Measurements from ENCODE around the gene RGS7.
"Not testable (repeated sequence)": the region's sequence is repeated elsewhere in the genome, so short reads cannot be mapped to it uniquely, and the experiment has no call there.

The RGS7 gene

DNA sequence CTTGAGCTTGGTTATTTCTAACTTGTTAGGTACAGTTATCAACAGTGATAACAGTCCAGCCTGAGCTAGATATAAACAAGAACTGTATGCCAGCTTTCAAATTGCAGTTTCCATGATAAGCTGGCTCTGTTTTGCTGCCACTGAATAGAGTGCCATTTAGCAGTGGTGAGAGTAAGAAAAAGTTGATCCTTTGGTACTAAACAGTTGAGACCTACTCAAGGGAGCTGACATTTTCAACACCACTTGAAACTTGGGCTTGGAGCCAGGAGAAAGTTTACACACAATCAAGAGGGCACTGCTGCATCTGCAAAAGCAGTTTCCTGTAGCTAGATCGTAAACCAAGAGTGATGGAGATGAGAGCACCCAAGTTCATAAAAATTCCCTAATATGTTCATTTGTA lies 131.3 kb downstream of the RGS7 start:
- Histone ChIP-seq H3K9me3 (ENCODE audit: control insufficient read depth, low read depth, low read length) (no peaks in the 10 kb centered on the region), H3K9ac (ENCODE audit: low read length) (no peak overlapping the region), H3K4me3 (ENCODE audit: low read length) (no peak overlapping the region), H3K4me1 (ENCODE audit: control insufficient read depth, low read depth, low read length) (peaks cover 8% of the 10 kb centered on the region), H3K27ac (ENCODE audit: low read length) (no peak overlapping the region), H3K27me3 (ENCODE audit: control insufficient read depth, insufficient read depth, low read length) (no peaks in the 10 kb centered on the region), H3K36me3 (ENCODE audit: control insufficient read depth, low read depth, low read length) (no peaks in the 10 kb centered on the region)

DNA sequence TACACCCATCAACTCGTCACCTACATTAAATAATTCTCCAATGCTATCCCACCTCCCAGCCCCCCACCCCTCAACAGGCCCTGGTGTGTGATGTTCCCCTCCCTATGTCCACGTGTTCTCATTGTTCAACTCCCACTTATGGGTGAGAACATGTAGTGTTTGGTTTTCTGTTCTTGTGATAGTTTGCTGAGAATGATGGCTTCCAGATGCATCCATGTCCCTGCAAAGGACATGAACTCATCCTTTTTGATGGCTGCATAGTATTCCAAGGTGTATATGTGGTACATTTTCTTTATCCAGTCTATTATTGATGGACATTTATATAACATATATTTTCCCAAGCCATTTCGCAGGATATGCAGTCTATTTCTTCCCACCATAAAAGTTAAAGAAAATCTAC lies 132.8 kb downstream of the RGS7 start:
- H3K9me3 ChIP-seq (ENCODE audit: control insufficient read depth, low read depth, low read length); H3K27me3 ChIP-seq (ENCODE audit: control insufficient read depth, insufficient read depth, low read length); H3K36me3 ChIP-seq (ENCODE audit: control insufficient read depth, low read depth, low read length); H3K4me3 ChIP-seq (ENCODE audit: low read length); H3K9ac ChIP-seq (ENCODE audit: low read length); H3K27ac ChIP-seq (ENCODE audit: low read length): not testable (repeated sequence)
- H3K4me1 ChIP-seq (ENCODE audit: control insufficient read depth, low read depth, low read length), result peaks cover 19% of the 10 kb centered on the region

GRCh38 chr1:241222813-241223212 lies 134.2 kb downstream of the RGS7 start:
- not testable (repeated sequence) for H3K4me3 ChIP-seq (ENCODE audit: low read length); H3K9me3 ChIP-seq (ENCODE audit: control insufficient read depth, low read depth, low read length); H3K27me3 ChIP-seq (ENCODE audit: control insufficient read depth, insufficient read depth, low read length); H3K27ac ChIP-seq (ENCODE audit: low read length); H3K36me3 ChIP-seq (ENCODE audit: control insufficient read depth, low read depth, low read length); H3K9ac ChIP-seq (ENCODE audit: low read length)
- peaks cover 19% of the 10 kb centered on the region for H3K4me1 ChIP-seq (ENCODE audit: control insufficient read depth, low read depth, low read length)

- Histone ChIP-seq H3K9ac (ENCODE audit: low read length) (no peak overlapping the region), H3K27me3 (ENCODE audit: control insufficient read depth, insufficient read depth, low read length) (no peaks in the 10 kb centered on the region), H3K4me1 (ENCODE audit: control insufficient read depth, low read depth, low read length) (peaks cover 12% of the 10 kb centered on the region), H3K27ac (ENCODE audit: low read length) (no peak overlapping the region), H3K36me3 (ENCODE audit: control insufficient read depth, low read depth, low read length) (no peaks in the 10 kb centered on the region), H3K9me3 (ENCODE audit: control insufficient read depth, low read depth, low read length) (no peaks in the 10 kb centered on the region), H3K4me3 (ENCODE audit: low read length) (no peak overlapping the region)
Observed at GRCh38 chr1:241221319-241221718, 135.7 kb downstream of the RGS7 start.

- not testable (repeated sequence) for H3K27me3 ChIP-seq (ENCODE audit: control insufficient read depth, insufficient read depth, low read length); H3K9me3 ChIP-seq (ENCODE audit: control insufficient read depth, low read depth, low read length); H3K36me3 ChIP-seq (ENCODE audit: control insufficient read depth, low read depth, low read length); H3K9ac ChIP-seq (ENCODE audit: low read length); H3K4me3 ChIP-seq (ENCODE audit: low read length); H3K27ac ChIP-seq (ENCODE audit: low read length)
- peaks cover 11% of the 10 kb centered on the region for H3K4me1 ChIP-seq (ENCODE audit: control insufficient read depth, low read depth, low read length)
Observed at GRCh38 chr1:241220913-241221312, 136.1 kb downstream of the RGS7 start.

DNA sequence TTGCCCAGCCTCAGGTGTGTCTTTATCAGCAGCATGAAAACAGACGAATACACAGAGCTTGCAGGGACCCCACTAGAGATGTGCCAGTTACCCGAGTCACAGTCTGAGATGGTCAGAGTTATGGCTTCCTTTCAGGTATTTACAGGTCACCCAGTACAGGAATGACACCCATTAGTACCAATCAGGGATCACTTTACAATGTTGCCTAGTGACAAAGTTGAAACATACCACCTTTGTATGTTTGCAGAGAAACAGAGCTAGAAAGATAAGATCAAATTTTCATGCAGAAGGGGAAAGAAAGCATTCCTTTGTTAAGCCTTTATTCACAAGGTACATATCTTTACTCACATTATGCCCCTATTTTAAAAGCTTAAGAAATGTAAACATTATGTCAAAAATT lies 137.6 kb downstream of the RGS7 start:
- Histone ChIP-seq H3K27me3 (ENCODE audit: control insufficient read depth, insufficient read depth, low read length) (no peaks in the 10 kb centered on the region), H3K27ac (ENCODE audit: low read length) (no peak overlapping the region), H3K9me3 (ENCODE audit: control insufficient read depth, low read depth, low read length) (no peaks in the 10 kb centered on the region), H3K36me3 (ENCODE audit: control insufficient read depth, low read depth, low read length) (no peaks in the 10 kb centered on the region), H3K4me1 (ENCODE audit: control insufficient read depth, low read depth, low read length) (peaks cover 11% of the 10 kb centered on the region), H3K9ac (ENCODE audit: low read length) (no peak overlapping the region), H3K4me3 (ENCODE audit: low read length) (no peak overlapping the region)

- H3K27me3 ChIP-seq (ENCODE audit: control insufficient read depth, insufficient read depth, low read length), result no peaks in the 10 kb centered on the region
- no peak overlapping the region for H3K4me3 ChIP-seq (ENCODE audit: low read length)
- H3K36me3 ChIP-seq (ENCODE audit: control insufficient read depth, low read depth, low read length), result no peaks in the 10 kb centered on the region
- H3K9ac ChIP-seq (ENCODE audit: low read length), result no peak overlapping the region
- H3K9me3 ChIP-seq (ENCODE audit: control insufficient read depth, low read depth, low read length), result no peaks in the 10 kb centered on the region
- no peak overlapping the region for H3K27ac ChIP-seq (ENCODE audit: low read length)
- peaks cover 11% of the 10 kb centered on the region for H3K4me1 ChIP-seq (ENCODE audit: control insufficient read depth, low read depth, low read length)
Observed at GRCh38 chr1:241217516-241217915, 139.5 kb downstream of the RGS7 start.

DNA sequence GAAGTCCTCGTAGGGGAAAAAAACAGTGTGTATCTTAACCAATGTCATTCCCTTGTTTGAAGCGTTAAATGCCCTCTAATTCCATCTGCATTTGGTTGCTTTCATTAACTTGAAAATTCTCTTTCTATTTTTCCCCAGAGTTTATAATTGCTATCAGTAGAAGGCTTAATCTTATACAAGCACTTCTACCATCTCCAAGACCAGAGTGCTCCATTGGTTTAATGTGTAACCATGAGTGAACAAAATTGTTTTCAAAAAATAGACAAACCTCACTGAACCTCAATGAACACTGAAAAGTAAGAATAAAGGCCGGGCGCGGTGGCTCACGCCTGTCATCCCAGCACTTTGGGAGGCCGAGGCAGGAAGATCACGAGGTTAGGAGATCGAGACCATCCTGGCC lies 141.3 kb downstream of the RGS7 start:
- no peaks in the 10 kb centered on the region for H3K36me3 ChIP-seq (ENCODE audit: control insufficient read depth, low read depth, low read length)
- H3K27me3 ChIP-seq (ENCODE audit: control insufficient read depth, insufficient read depth, low read length), result no peaks in the 10 kb centered on the region
- H3K9ac ChIP-seq (ENCODE audit: low read length), result no peak overlapping the region
- no peak overlapping the region for H3K27ac ChIP-seq (ENCODE audit: low read length)
- no peak overlapping the region for H3K4me3 ChIP-seq (ENCODE audit: low read length)
- H3K4me1 ChIP-seq (ENCODE audit: control insufficient read depth, low read depth, low read length), result peaks cover 11% of the 10 kb centered on the region
- no peaks in the 10 kb centered on the region for H3K9me3 ChIP-seq (ENCODE audit: control insufficient read depth, low read depth, low read length)

DNA sequence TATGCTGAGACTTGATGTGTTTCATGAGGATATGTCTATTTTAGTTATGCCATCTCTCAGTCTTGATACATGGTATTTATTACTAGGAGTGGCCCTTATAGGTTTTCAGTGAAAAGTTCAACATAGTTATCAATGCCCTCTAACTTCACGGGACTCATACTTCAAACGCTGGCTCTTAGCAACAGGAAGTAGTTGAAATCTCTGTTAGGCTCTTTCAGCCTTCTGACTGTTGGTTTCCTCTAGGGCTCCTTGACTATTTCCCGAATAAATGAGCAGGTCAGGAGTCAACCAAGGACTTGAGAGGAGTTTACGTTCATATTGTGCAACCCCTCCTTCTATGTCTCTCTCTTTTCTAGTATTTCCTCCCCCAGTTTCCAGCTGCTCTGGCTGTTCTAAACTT lies 141.8 kb downstream of the RGS7 start:
- Histone ChIP-seq H3K27me3 (ENCODE audit: control insufficient read depth, insufficient read depth, low read length) (no peaks in the 10 kb centered on the region), H3K9me3 (ENCODE audit: control insufficient read depth, low read depth, low read length) (no peaks in the 10 kb centered on the region), H3K36me3 (ENCODE audit: control insufficient read depth, low read depth, low read length) (no peaks in the 10 kb centered on the region), H3K4me3 (ENCODE audit: low read length) (no peak overlapping the region), H3K4me1 (ENCODE audit: control insufficient read depth, low read depth, low read length) (peaks cover 9% of the 10 kb centered on the region), H3K9ac (ENCODE audit: low read length) (no peak overlapping the region), H3K27ac (ENCODE audit: low read length) (no peak overlapping the region)

- Histone ChIP-seq H3K4me3 (ENCODE audit: low read length) (no peak overlapping the region), H3K9me3 (ENCODE audit: control insufficient read depth, low read depth, low read length) (no peaks in the 10 kb centered on the region), H3K27me3 (ENCODE audit: control insufficient read depth, insufficient read depth, low read length) (no peaks in the 10 kb centered on the region), H3K4me1 (ENCODE audit: control insufficient read depth, low read depth, low read length) (peaks cover 4% of the 10 kb centered on the region), H3K9ac (ENCODE audit: low read length) (no peak overlapping the region), H3K27ac (ENCODE audit: low read length) (no peak overlapping the region), H3K36me3 (ENCODE audit: control insufficient read depth, low read depth, low read length) (no peaks in the 10 kb centered on the region)
Observed at GRCh38 chr1:241213139-241213538, 143.9 kb downstream of the RGS7 start.

DNA sequence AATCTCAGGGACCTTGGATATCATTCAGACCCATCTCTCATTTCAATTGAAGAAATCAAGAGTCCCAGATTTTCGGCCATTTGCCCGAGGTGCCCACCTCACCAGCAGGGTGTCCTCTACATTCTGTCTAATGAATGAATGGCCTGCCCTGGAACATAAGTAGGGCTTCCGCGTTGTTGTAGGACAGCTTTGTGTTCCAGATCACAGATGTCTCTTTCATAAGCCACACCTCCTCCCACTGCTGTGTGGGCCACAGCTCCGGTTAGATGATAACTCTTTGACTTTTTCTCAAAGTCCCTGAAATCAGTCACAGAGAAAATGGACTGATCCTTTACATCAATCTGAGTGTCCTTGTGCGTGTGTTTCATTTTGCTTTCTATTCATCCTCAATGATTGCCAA lies 144.4 kb downstream of the RGS7 start:
- Histone ChIP-seq H3K9me3 (ENCODE audit: control insufficient read depth, low read depth, low read length) (no peaks in the 10 kb centered on the region), H3K36me3 (ENCODE audit: control insufficient read depth, low read depth, low read length) (no peaks in the 10 kb centered on the region), H3K27me3 (ENCODE audit: control insufficient read depth, insufficient read depth, low read length) (no peaks in the 10 kb centered on the region), H3K4me3 (ENCODE audit: low read length) (no peak overlapping the region), H3K9ac (ENCODE audit: low read length) (no peak overlapping the region), H3K4me1 (ENCODE audit: control insufficient read depth, low read depth, low read length) (peaks cover 4% of the 10 kb centered on the region), H3K27ac (ENCODE audit: low read length) (no peak overlapping the region)

DNA sequence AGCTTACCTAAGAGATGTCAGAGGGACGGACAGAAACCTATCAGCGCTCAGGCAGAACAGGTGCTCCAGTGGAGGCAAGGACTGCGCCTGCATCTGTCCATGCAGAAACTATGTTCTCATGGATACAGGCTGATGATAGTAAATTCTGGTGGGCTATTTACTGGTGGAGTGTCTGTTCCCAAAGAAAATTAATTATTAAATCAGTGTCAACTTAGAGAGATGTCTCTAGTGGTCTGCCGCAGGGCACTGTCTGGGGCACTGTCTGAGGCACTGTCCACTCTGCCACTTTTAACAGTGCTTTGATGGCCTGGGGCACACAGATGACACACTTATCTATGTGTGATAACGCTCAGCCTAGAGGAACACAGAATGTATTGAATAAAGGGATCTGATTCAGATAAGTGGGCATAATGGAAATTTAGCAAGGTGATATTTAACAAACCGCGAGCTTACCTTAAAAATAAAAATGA lies 148.1 kb downstream of the RGS7 start:
- Histone ChIP-seq H3K4me3 (ENCODE audit: low read length) (no peak overlapping the region), H3K9ac (ENCODE audit: low read length) (no peak overlapping the region), H3K4me1 (ENCODE audit: control insufficient read depth, low read depth, low read length) (peaks cover 4% of the 10 kb centered on the region), H3K27ac (ENCODE audit: low read length) (no peak overlapping the region), H3K27me3 (ENCODE audit: control insufficient read depth, insufficient read depth, low read length) (no peaks in the 10 kb centered on the region), H3K9me3 (ENCODE audit: control insufficient read depth, low read depth, low read length) (no peaks in the 10 kb centered on the region), H3K36me3 (ENCODE audit: control insufficient read depth, low read depth, low read length) (no peaks in the 10 kb centered on the region)

Data from iPS-18a (cell line).